Thyroid gland (tissue), 4 donors: Measurements from ENCODE around the gene ARMH4.

Experiments used
- POLR2A ChIP-seq, 2 donors: fragments of 450-650 bp; IDR thresholded peaks; one replicate each; pipeline ENCODE4 v1.6.1; 2017; ENCODE audit warnings: antibody characterized with exemption in 2 of 2, mild to moderate bottlenecking in 2 of 2, moderate library complexity in 1 of 2
- TF ChIP-seq, protein P1 (sequence below), 6 experiments: fragments of 200-600 bp in 3 of 6; fragments of 450-650 bp in 3 of 6; sonication (generic) in 3 of 6; IDR thresholded peaks; one replicate each; pipeline ENCODE4 v1.5.1; 2016 to 2019; ENCODE audit warnings: antibody characterized with exemption in 6 of 6, mild to moderate bottlenecking in 2 of 6, inconsistent platforms in 1 of 6, moderate library complexity in 1 of 6

DNA sequence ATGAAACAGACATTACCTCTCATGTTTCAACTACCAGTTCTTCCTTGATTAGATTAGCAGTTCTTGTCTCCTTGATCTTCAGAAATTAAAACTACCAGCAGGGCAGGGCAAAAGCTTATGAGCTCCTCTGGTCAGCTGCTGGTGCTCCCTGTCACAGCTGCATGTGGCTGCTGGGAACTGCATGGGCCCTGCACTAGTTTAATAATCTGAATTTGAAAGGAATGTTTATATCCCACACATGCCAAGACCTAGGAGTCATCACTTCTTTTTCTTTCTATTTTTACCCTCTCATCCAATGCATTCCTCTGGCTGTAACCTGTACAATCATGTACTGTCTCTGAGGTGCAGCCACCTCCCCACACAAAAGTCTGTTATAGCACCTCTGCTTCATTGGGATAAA, 73.9 kb downstream of the ARMH4 start:
- TF ChIP-seq, protein P1, sequence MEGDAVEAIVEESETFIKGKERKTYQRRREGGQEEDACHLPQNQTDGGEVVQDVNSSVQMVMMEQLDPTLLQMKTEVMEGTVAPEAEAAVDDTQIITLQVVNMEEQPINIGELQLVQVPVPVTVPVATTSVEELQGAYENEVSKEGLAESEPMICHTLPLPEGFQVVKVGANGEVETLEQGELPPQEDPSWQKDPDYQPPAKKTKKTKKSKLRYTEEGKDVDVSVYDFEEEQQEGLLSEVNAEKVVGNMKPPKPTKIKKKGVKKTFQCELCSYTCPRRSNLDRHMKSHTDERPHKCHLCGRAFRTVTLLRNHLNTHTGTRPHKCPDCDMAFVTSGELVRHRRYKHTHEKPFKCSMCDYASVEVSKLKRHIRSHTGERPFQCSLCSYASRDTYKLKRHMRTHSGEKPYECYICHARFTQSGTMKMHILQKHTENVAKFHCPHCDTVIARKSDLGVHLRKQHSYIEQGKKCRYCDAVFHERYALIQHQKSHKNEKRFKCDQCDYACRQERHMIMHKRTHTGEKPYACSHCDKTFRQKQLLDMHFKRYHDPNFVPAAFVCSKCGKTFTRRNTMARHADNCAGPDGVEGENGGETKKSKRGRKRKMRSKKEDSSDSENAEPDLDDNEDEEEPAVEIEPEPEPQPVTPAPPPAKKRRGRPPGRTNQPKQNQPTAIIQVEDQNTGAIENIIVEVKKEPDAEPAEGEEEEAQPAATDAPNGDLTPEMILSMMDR (IDR thresholded peaks at IDR 0.05) = no peak
- no peak for TF ChIP-seq POLR2A (IDR thresholded peaks at IDR 0.05)
